PFSK-1 (cell line): ENCODE data around the gene UBAC2.

Experiments
- FOXP2 ChIP-seq: optimal IDR thresholded peaks from 2 replicates; pipeline ENCODE3; 2011; ENCODE audit warnings: borderline replicate concordance, control low read depth, inconsistent platforms; ENCODE audit not compliant: insufficient read depth; ENCODE audit errors: extremely low read length, extremely low read depth
- POLR2AphosphoS5 ChIP-seq: IDR thresholded peaks from 2 replicates; pipeline ENCODE4 v1.6.1; 2012; ENCODE audit warnings: low read depth, mild to moderate bottlenecking, control low read depth, low read length, moderate library complexity
- SIN3A ChIP-seq: IDR thresholded peaks from 2 replicates; pipeline ENCODE4 v1.6.1; 2012; ENCODE audit warnings: mild to moderate bottlenecking, low read length, moderate library complexity, borderline replicate concordance; ENCODE audit not compliant: insufficient read depth
- TAF1 ChIP-seq: IDR thresholded peaks from 2 replicates; pipeline ENCODE4 v1.6.1; 2012; ENCODE audit warnings: low read length, control low read depth, borderline replicate concordance; ENCODE audit not compliant: insufficient read depth
- TF ChIP-seq, protein P1 (sequence below), 2 experiments: IDR thresholded peaks; 2 replicates each; pipeline versions ENCODE4 v1.6.1 to v1.8.0; 2011 to 2012; ENCODE audit warnings: low read depth in 2 of 2, low read length in 2 of 2, control low read depth in 1 of 2, inconsistent platforms in 1 of 2, mild to moderate bottlenecking in 1 of 2, moderate library complexity in 1 of 2; ENCODE audit not compliant: insufficient read depth in 1 of 2

UBAC2 gene

DNA sequence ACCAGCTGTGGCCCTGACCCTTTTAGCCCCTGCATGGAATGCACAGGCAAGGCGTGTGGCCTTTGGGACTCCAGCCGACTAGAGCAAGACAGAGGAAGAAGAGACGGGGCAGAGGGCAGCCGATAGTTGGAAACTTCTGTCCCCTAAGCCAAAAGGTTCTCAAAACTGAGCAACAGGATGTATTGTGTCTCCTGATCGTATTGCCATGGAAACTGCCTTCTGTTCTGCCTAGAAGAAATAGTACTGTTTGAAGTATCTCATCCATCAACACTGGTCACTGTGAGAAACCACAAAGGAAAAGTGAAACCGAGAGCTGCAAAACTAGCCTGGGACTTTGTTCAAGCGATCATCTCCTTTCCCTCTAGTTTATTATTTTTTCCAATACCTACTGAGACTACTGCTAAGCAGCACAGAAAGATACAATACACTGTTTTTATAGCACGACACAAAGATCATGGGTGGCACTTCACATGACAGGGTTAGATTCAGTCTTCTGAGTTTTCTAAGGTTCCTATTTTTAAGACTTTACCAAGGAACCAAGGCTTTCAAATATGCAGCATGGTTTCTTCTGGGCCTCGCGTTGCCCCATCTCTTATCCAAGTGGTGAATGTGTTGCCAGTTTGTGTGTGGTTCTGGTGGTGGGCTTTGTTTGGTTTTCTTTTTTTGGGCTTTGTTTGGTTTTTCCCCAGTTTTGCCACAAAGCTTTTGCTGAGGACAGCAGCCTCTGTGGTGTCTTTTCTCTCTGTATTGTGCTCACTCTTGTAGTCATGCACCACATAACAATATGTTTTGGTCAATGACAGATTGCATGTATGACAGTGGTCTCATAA is 155.8 kb downstream of the UBAC2 start:
- TF ChIP-seq TAF1 (no peak), SIN3A (no peak), POLR2AphosphoS5 (no peak), FOXP2 (no peak)
- TF ChIP-seq, protein P1, sequence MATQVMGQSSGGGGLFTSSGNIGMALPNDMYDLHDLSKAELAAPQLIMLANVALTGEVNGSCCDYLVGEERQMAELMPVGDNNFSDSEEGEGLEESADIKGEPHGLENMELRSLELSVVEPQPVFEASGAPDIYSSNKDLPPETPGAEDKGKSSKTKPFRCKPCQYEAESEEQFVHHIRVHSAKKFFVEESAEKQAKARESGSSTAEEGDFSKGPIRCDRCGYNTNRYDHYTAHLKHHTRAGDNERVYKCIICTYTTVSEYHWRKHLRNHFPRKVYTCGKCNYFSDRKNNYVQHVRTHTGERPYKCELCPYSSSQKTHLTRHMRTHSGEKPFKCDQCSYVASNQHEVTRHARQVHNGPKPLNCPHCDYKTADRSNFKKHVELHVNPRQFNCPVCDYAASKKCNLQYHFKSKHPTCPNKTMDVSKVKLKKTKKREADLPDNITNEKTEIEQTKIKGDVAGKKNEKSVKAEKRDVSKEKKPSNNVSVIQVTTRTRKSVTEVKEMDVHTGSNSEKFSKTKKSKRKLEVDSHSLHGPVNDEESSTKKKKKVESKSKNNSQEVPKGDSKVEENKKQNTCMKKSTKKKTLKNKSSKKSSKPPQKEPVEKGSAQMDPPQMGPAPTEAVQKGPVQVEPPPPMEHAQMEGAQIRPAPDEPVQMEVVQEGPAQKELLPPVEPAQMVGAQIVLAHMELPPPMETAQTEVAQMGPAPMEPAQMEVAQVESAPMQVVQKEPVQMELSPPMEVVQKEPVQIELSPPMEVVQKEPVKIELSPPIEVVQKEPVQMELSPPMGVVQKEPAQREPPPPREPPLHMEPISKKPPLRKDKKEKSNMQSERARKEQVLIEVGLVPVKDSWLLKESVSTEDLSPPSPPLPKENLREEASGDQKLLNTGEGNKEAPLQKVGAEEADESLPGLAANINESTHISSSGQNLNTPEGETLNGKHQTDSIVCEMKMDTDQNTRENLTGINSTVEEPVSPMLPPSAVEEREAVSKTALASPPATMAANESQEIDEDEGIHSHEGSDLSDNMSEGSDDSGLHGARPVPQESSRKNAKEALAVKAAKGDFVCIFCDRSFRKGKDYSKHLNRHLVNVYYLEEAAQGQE (IDR thresholded peaks at IDR 0.05; ENCODE audit: insufficient read depth in 1 of 2, low read depth in 2 of 2, low read length in 2 of 2): no peak

DNA sequence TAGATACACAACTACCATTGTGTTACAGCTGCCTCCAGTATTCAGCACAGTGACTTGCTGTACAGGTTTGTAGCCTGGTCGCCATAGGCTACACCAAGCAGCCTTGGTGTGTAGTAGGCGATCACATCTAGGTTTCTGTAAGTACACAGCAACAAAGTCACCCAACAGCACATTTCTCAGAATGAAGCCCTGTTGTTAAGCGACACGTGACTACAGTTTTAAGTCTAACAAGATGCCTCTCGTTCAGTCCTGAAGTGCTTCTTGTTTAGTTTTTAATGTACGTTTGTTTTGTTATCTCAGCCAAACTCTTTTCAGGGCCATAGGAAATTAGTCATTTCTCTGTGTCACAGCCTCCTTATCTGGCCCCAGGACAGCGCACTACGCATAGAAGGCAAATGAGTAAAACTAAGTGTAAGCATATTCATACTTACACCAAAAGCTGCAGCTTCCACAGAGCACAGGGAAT is 156.5 kb downstream of the UBAC2 start:
- TF ChIP-seq SIN3A (no peak), POLR2AphosphoS5 (no peak), FOXP2 (no peak), TAF1 (no peak)
- TF ChIP-seq, protein P1 (IDR thresholded peaks at IDR 0.05; ENCODE audit: insufficient read depth in 1 of 2, low read depth in 2 of 2, low read length in 2 of 2): no peak

DNA sequence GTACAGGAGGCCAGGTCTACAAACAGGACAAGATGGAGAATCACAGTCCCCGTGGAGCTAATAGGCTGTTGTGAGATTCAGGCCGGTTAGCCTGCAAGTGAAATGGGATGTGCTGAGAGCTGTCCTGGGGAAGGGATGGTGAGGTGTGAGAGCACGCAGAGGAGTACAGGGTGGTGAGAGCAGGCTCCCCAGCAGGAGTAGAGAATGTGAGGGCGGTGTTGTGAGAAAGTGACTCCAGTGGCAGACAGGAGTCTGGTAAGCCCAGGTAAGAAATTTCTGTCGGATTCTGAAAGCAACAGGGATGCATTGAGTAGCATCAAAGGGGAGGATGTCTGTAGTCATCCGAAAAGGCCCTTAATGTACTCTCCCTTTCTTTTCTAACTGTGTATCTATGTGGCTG is 157.3 kb downstream of the UBAC2 start:
- TF ChIP-seq POLR2AphosphoS5: no peak
- TF ChIP-seq SIN3A: no peak
- no peak for TF ChIP-seq FOXP2
- TF ChIP-seq, protein P1 (IDR thresholded peaks at IDR 0.05; ENCODE audit: insufficient read depth in 1 of 2, low read depth in 2 of 2, low read length in 2 of 2): no peak
- no peak for TF ChIP-seq TAF1

DNA sequence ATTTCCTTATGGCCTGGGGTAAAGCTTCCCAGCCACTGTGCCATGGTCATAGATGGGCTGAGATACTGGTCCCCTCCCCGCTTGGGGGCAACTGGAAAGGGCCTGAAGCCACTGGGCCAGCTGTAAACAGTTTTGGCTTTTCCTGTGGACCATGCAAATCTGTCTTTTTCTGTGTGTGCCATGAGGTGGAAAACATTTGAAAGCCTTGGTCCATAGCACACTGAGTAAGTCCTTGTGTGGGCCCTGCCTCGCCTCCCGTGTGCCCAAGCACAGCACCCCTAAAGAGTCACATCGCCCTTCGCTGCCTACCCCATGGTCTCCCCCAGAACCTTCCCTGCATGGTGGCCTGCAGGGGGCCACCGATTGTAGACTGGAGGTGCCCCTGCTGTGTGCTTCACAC is 158.9 kb downstream of the UBAC2 start:
- no peak for TF ChIP-seq POLR2AphosphoS5

DNA sequence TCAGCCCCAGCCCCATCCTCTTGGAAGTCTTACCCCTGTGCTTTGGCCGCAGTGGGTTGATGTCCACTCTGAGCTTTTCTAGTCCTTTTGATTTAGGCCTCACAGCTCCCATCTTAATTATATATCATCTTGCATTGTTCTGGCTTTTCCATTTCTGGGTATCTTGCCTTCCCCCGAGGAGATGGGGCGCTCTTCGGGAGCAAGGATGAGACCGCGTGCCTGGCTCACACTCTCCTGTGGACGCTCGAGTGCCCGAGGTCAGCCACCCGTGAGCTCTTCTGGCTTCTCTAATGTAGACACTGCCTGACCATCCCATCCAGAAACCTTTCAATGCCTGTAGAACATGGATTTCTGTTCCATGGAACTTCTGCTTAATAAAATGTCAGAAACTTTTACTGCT is 160.0 kb downstream of the UBAC2 start:
- TF ChIP-seq POLR2AphosphoS5: no peak
- TF ChIP-seq TAF1: no peak
- TF ChIP-seq, protein P1 (IDR thresholded peaks at IDR 0.05; ENCODE audit: insufficient read depth in 1 of 2, low read depth in 2 of 2, low read length in 2 of 2): no peak
- TF ChIP-seq FOXP2: no peak
- no peak for TF ChIP-seq SIN3A
